Measurements from ENCODE around the gene SEC24B.

DNA sequence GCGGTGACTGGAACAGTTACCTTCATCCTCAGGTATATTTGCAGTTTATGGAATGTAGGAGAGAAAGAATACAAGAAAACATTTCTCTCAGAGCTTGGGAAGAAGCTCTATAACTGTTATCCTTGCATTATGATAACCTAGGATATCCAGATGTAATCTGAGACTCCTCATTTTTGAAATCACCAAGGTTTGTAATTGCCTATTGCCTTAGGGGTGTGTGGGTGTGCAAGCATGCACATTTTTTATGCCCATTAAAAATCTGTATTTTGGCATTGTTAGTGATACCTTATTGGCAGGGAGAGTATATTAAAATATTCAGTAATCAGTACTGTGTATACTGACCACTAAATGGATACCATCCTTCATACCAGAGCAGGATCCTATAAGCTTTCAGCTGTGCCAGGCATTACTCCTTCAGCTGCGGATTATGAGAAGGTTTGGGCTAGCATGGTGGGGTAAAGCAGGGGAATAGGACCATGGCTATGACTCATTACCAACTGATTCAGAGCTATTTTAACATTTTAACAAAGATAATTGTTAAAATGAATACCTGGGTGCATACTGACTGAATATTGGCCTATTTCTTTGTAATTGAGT, 8.3 kb downstream of the SEC24B start:
- TF ChIP-seq, protein P1, sequence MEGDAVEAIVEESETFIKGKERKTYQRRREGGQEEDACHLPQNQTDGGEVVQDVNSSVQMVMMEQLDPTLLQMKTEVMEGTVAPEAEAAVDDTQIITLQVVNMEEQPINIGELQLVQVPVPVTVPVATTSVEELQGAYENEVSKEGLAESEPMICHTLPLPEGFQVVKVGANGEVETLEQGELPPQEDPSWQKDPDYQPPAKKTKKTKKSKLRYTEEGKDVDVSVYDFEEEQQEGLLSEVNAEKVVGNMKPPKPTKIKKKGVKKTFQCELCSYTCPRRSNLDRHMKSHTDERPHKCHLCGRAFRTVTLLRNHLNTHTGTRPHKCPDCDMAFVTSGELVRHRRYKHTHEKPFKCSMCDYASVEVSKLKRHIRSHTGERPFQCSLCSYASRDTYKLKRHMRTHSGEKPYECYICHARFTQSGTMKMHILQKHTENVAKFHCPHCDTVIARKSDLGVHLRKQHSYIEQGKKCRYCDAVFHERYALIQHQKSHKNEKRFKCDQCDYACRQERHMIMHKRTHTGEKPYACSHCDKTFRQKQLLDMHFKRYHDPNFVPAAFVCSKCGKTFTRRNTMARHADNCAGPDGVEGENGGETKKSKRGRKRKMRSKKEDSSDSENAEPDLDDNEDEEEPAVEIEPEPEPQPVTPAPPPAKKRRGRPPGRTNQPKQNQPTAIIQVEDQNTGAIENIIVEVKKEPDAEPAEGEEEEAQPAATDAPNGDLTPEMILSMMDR (conservative IDR thresholded peaks at IDR 0.05; ENCODE audit: low read depth in 2 of 2) = no peak
- TF ChIP-seq ZNF114 (CRISPR knock-in tag; IDR thresholded peaks at IDR 0.05) (no peak), POLR2AphosphoS5 (IDR thresholded peaks at IDR 0.05; ENCODE audit: low read depth) (no peak), EZH2 (IDR thresholded peaks at IDR 0.05; ENCODE audit: low read depth, unreplicated experiment) (no peak), CREB1 (CRISPR knock-in tag; IDR thresholded peaks at IDR 0.05; ENCODE audit: low read depth) (no peak), NANOG (IDR thresholded peaks at IDR 0.05; ENCODE audit: borderline replicate concordance) (no peak)
- TF ChIP-seq, protein P2, sequence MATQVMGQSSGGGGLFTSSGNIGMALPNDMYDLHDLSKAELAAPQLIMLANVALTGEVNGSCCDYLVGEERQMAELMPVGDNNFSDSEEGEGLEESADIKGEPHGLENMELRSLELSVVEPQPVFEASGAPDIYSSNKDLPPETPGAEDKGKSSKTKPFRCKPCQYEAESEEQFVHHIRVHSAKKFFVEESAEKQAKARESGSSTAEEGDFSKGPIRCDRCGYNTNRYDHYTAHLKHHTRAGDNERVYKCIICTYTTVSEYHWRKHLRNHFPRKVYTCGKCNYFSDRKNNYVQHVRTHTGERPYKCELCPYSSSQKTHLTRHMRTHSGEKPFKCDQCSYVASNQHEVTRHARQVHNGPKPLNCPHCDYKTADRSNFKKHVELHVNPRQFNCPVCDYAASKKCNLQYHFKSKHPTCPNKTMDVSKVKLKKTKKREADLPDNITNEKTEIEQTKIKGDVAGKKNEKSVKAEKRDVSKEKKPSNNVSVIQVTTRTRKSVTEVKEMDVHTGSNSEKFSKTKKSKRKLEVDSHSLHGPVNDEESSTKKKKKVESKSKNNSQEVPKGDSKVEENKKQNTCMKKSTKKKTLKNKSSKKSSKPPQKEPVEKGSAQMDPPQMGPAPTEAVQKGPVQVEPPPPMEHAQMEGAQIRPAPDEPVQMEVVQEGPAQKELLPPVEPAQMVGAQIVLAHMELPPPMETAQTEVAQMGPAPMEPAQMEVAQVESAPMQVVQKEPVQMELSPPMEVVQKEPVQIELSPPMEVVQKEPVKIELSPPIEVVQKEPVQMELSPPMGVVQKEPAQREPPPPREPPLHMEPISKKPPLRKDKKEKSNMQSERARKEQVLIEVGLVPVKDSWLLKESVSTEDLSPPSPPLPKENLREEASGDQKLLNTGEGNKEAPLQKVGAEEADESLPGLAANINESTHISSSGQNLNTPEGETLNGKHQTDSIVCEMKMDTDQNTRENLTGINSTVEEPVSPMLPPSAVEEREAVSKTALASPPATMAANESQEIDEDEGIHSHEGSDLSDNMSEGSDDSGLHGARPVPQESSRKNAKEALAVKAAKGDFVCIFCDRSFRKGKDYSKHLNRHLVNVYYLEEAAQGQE (IDR thresholded peaks at IDR 0.05; ENCODE audit: unreplicated experiment) = no peak

Data from GM23338 (cell line).